Stimulated activated naive CD8-positive, alpha-beta T cell treated with anti-CD3 and anti-CD28 coated beads, Interleukin-15, Interleukin-2, amounts not matched to agents 100 ng/mL and 50 ng/mL, for 24 hours (primary cell): ENCODE measurements around the gene MFSD2B.
A peak's percentile ranks its signal among the peaks of the same experiment; 100 is the strongest.
"Not testable (repeated sequence)": the region's sequence is repeated elsewhere in the genome, so short reads cannot be mapped to it uniquely, and the experiment has no call there.

Experiments
- H3K27ac Mint-ChIP-seq: one replicate; pipeline ENCODE4 v1.8.0; 2021; ENCODE audit warnings: mild to moderate bottlenecking, mixed read lengths
- H3K27me3 Mint-ChIP-seq: one replicate; pipeline ENCODE4 v1.8.0; 2021; ENCODE audit warnings: mixed read lengths
- H3K36me3 Mint-ChIP-seq: one replicate; pipeline ENCODE4 v1.8.0; 2021; ENCODE audit warnings: low read depth, mixed read lengths
- H3K4me1 Mint-ChIP-seq: one replicate; pipeline ENCODE4 v1.8.0; 2021; ENCODE audit warnings: low read depth, mixed read lengths
- H3K4me3 Mint-ChIP-seq: one replicate; pipeline ENCODE4 v1.8.0; 2021; ENCODE audit warnings: mild to moderate bottlenecking, mixed read lengths
- H3K9me3 Mint-ChIP-seq: one replicate; pipeline ENCODE4 v1.8.0; 2021; ENCODE audit warnings: mixed read lengths

MFSD2B gene

DNA sequence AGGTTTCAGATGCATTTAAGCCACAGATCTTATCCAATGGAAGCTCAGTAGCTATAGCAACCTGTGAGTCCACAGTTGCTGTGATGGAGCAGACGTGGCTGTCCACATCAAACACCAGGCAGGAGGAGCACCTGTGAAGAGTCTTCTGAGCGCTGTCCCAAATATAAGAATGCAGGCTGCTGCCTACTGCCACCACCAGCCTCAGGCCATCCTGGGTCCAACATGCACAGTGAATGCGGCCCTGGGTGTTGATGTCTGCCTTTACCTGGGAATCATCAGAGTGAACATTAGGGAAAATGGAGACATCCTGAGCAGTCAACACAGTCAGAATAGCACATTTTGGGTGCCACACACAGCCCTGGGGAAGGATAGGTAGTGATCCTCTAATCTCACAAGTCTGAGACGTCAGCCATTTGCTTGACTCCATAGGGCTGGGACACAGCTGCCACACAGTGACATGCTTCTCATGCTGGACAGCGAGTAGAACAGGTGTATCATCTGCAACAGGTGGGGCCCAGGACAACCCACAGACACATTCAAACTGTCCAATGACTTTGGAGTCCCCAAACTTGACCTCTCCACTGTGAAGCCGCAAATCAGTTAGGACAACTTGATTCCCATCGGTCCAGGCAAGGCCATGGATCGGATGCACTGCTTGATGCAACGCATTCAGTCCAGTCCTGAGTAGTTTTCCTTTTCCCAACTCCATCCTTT is 29.1 kb downstream of the MFSD2B start:
- Mint-ChIP-seq H3K27ac (no peak overlapping the region), H3K4me3 (no peak overlapping the region), H3K36me3 (peaks cover 39% of the 10 kb centered on the region), H3K9me3 (no peaks in the 10 kb centered on the region), H3K27me3 (no peaks in the 10 kb centered on the region), H3K4me1 (peaks cover 12% of the 10 kb centered on the region)

DNA sequence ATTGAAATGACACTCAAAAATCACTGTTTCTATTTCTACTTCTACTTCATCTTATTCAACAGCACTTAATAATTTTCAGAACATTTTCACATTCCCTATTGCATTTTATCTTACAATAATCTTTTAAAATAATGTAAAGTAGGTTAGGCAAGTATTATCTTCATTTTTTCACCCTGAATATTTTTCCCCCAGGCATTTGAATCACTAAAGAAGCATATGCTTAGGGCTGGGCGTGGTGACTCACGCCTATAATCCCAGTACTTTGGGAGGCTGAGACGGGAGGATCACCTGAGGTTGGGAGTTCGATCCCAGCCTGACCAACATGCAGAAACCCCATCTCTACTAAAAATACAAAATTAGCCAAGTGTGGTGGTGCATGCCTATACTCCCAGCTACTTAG is 30.6 kb downstream of the MFSD2B start:
- no peaks in the 10 kb centered on the region for H3K27me3 Mint-ChIP-seq
- H3K36me3 Mint-ChIP-seq, result peaks cover 35% of the 10 kb centered on the region
- no peaks in the 10 kb centered on the region for H3K9me3 Mint-ChIP-seq
- H3K4me3 Mint-ChIP-seq, result no peak overlapping the region
- H3K27ac Mint-ChIP-seq, result no peak overlapping the region
- peaks cover 14% of the 10 kb centered on the region for H3K4me1 Mint-ChIP-seq

DNA sequence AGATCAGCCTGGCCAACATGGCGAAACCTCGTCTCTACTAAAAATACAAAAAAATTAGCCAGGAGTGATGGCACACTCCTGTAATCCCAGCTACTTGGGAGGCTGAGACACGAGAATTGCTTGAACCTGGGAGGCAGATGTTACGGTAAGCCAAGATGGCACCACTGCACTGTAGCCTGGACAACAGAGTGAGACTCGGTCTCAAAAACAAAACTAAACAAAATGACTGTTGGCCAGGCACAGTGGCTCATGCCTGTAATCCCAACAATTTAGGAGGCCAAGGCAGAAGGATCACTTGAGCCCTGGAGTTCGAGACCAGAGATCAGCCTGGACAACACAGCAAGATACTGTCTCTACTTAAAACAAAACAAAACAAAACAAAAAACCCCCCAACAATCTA is 33.2 kb downstream of the MFSD2B start:
- not testable (repeated sequence) for H3K9me3 Mint-ChIP-seq, H3K27me3 Mint-ChIP-seq, H3K4me3 Mint-ChIP-seq, H3K27ac Mint-ChIP-seq
- peaks cover 19% of the 10 kb centered on the region for H3K36me3 Mint-ChIP-seq
- H3K4me1 Mint-ChIP-seq, result peaks cover 19% of the 10 kb centered on the region

DNA sequence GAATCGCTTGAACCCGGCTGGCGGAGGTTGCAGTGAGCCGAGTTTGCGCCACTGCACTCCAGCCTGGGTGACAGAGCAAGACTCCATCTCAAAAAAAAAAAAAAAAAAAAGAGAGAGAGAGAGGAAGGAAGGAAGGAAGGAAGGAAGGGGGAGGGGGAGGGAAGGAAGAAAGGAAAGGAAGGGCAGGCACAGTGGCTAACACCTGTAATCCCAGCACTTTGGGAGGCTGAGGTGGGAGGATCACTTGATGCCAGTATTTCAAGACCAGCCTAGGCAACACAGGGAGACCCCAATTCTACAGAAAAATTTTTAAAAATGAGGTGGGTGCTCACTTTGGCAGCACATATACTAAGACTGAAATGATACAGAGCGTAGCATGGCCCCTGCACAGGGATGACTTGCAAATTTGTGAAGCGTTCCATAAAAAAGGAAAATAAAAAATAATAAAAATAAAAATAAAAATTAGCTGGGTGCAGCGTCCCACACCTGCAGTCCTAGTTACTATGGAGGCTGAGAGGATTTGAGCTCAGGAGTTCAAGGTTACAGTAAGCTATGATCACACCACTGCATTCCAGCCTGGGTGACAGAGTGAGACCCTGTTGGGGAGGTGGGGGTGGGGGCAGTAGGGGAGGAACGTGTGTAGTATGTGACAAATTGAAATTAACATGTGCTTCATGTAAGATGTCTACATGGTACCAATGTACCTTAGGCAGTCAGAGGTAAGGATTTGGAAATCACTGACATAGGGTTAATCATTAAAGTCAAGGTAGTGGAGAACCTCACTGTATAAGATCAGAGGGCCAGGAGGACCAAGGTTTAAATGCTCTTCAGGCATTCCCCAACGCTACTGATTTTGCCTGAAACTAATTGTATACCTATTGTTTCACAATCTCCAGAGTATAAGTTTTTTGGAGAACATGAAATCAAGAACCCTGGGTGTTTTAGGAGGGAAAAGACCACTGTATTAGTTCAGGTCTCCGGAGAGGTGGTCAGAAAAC is 35.9 kb downstream of the MFSD2B start:
- peaks cover 3% of the 10 kb centered on the region for H3K27me3 Mint-ChIP-seq
- H3K27ac Mint-ChIP-seq, result no peak overlapping the region
- H3K9me3 Mint-ChIP-seq, result no peaks in the 10 kb centered on the region
- peak overlapping the region; percentile 94 for H3K4me3 Mint-ChIP-seq
- H3K4me1 Mint-ChIP-seq, result peaks cover 25% of the 10 kb centered on the region
- peaks cover 5% of the 10 kb centered on the region for H3K36me3 Mint-ChIP-seq

DNA sequence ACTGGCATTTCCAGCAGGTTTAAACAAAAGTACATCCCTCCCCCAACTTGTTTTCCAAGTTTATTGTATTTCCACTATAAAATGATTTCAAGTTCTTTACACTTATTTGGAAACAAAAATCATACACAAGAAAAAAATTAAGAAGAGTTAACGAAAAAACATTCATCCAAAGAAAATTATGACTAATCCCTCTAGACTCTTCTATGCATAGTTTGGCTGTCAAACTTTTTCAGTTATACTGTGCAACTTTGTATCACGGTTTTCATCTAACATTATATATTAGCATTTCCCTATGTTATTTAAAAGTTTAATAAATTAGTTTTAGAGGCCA is 36.7 kb downstream of the MFSD2B start:
- peaks cover 3% of the 10 kb centered on the region for H3K27me3 Mint-ChIP-seq
- peak overlapping the region; percentile 94 for H3K4me3 Mint-ChIP-seq
- peaks cover 5% of the 10 kb centered on the region for H3K36me3 Mint-ChIP-seq
- peaks cover 25% of the 10 kb centered on the region for H3K4me1 Mint-ChIP-seq
- no peaks in the 10 kb centered on the region for H3K9me3 Mint-ChIP-seq
- no peak overlapping the region for H3K27ac Mint-ChIP-seq

DNA sequence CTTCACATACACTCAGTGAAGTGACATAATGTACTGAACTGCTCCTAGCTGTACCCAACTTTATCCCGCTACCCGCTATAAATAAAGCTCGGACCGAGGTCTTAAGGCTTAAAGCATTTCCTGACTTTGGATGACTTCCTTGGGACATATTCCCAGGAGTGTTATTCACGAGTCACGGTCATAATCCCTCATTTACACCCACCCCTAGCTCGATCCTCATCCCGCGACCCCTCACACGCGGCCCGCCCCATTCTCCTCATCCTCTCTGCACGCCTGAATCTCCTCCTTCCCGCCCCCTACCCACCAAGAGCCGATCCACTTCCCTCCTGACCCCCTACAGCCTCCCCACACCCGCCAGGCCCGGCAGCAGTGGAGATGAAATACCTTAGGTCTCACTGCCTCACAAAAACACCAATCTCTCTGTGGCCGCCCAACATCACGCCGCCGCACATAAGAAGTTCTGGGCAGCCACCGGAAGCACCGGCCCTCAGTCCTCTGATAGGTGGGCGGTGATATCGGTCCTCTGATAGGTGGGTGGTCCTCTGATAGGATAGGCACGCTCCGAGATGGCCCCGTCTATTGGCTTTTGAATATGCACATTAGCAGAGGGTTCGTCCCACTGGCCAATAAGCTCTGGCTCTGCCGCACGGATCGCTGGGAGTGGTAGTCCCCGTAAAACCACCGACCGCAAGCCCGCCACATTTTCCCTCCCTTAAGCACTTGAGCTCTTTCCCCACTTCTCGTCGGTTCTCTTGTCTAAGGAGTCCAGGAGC is 37.2 kb downstream of the MFSD2B start, which contains the start of gene WDCP:
TSS of gene WDCP (minus strand) at position 462 of the 773 bp plus-strand sequence. CDS start 7,897 bp downstream, outside the sequence.
- Mint-ChIP-seq H3K4me1 (peaks cover 25% of the 10 kb centered on the region), H3K27ac (peak within 1 kb of the TSS; percentile 92), H3K9me3 (no peaks in the 10 kb centered on the region), H3K27me3 (peaks cover 3% of the 10 kb centered on the region), H3K4me3 (peak within 1 kb of the TSS; percentile 94), H3K36me3 (peaks cover 5% of the 10 kb centered on the region)

DNA sequence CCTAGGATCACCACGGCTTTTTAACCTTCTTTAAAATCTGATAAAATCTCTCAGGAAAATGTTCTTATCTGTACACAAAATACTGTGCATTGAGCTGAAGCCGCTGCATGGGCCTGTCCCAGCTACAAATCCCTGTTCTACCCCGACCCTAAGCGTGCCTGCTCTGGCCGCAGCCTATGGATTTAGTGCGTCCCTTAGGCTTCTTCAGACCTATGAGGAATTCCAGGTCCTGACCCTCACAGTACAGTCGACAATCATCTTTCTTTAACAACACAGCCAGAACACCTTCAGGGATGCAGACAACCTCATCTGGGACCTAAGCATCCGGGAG is 37.8 kb downstream of the MFSD2B start:
- Mint-ChIP-seq H3K9me3 (no peaks in the 10 kb centered on the region), H3K36me3 (peaks cover 5% of the 10 kb centered on the region), H3K4me1 (peaks cover 25% of the 10 kb centered on the region), H3K27me3 (peaks cover 3% of the 10 kb centered on the region), H3K4me3 (peak overlapping the region; percentile 94), H3K27ac (peak overlapping the region; percentile 92)

DNA sequence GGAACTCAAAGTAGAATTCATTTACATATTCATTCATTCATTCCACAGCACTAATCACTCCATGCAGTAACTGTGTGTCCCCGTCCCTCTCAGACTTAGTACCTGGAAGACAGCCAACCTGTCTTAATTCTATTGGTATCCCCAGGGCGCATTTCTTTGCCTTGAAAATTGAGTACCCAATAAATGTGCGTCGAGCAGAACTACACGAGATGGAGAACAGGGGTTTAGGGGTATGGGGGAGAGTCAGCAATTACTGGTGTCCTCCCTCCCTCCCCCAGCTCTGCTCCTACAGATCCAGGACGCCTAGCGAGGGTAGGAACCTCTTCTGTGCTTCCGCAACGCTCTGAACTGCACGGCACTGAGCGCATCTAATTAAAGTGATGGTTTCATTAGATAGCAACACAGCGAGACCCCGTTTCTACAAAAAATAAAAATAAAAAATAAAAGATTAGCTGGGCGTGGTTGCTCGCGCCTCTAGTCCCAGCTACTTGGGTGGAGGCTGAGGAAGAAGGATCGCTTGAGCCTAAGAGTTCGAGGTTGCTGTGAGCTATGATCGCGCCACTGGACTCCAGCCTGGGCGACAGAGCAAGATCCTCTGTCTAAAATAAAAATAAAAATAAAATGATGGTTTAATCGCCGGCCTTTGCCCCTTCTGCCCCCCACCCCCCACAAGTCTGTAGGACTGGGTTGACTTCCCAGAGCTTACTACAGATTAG is 39.0 kb downstream of the MFSD2B start:
- no peaks in the 10 kb centered on the region for H3K9me3 Mint-ChIP-seq
- H3K4me3 Mint-ChIP-seq, result no peak overlapping the region
- peaks cover 25% of the 10 kb centered on the region for H3K4me1 Mint-ChIP-seq
- peaks cover 3% of the 10 kb centered on the region for H3K27me3 Mint-ChIP-seq
- no peaks in the 10 kb centered on the region for H3K36me3 Mint-ChIP-seq
- H3K27ac Mint-ChIP-seq, result no peak overlapping the region

DNA sequence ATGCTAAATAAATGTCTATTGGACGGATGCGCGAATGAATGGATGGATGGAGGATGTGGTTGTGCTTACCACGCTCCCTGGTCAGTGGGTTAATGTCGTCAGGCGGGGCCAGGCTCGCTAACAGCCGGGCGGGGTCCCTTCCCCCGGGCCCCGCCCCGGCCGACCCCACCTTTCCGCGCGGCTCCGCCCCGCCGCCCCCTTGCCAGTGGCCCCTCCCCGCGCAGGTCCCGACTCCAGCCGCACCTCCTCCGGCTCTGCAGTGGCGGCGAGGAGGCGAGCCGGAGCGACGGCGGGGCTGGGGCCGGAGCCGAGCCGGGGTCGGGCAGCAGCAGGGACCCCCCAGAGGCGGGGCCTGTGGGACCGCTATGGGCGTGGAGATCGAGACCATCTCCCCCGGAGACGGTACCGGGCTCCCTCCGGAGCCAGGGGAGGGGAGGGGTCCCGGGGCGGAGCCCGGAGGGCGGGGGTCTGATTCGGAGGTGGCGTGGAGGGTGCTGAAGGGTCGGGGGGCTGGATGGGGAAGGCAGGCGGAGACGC is 39.7 kb downstream of the MFSD2B start, which contains the start of gene FKBP1B:
TSS of gene FKBP1B (plus strand) at position 257 of the 537 bp plus-strand sequence. CDS start at position 366, 109 bp downstream.
- peaks cover 25% of the 10 kb centered on the region for H3K4me1 Mint-ChIP-seq
- H3K9me3 Mint-ChIP-seq, result no peaks in the 10 kb centered on the region
- no peak within 1 kb of the TSS for H3K27ac Mint-ChIP-seq
- H3K36me3 Mint-ChIP-seq, result no peaks in the 10 kb centered on the region
- H3K4me3 Mint-ChIP-seq, result no peak within 1 kb of the TSS
- peaks cover 3% of the 10 kb centered on the region for H3K27me3 Mint-ChIP-seq

DNA sequence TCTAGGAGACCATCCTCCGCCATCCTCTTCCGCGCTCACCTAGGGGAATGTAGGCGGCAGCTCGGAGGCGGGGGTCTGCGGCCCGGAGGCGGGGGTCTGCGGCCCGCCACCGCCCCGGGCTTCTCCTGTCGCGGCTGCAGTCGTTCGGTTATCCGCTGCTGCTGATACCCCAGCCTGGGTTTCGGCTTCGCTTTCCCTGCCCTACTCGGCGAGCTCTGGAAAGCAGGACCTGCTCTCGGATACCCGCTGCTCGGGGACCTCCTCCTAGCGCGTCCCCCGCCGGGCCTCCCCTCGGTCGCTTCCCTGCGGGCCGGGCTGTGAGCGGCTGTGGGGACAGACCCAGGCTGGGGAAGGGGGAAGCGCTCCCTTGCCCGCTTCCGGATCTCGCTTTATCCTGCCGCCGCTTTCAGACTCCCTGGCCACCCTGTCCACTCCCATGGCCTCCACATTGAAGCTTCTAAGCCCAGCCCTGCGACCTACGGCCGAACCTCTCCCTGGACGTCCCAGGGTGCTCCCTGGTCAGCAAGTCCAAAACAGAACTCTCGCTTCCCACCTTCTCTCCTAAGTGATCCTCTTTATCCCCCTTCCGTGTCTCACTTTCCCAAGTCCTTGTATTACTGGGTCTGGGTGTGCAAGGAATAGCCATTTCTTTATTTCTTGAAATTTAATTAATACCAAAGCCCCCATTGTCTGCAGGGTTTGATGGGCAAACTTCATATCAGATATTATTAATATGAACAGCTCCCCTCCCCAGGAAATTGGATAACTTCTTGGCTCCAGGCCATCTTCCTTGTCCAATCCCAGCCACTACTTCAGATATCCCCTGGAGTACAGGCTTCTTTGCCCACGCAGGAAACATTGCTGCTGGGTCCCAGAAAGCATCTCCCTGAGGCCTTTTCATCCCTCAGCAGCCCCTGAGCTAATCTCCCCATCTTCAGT is 40.4 kb downstream of the MFSD2B start:
- Mint-ChIP-seq H3K27ac (no peak overlapping the region), H3K4me1 (peaks cover 20% of the 10 kb centered on the region), H3K4me3 (no peak overlapping the region), H3K27me3 (peaks cover 3% of the 10 kb centered on the region), H3K9me3 (no peaks in the 10 kb centered on the region), H3K36me3 (no peaks in the 10 kb centered on the region)

DNA sequence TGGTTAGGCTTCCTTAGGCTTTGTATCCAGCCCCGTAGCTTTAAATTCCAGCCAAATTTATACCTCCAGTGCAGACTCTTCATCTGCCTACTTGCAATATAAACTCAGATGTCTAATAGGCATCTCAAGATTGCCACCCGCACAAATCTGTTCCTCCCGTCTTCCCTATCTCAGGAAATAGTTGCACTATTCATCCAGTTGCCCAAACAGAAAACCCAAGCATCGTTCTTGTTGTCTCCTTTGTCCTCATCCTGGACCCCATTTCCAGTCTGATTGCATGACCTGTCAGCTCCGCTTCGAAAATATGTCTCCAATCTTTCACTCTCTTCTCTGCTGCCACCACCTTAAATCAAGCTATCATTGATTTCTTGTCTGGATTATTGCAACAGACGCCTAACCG is 41.9 kb downstream of the MFSD2B start:
- H3K27me3 Mint-ChIP-seq, result peaks cover 3% of the 10 kb centered on the region
- H3K9me3 Mint-ChIP-seq, result no peaks in the 10 kb centered on the region
- no peak overlapping the region for H3K27ac Mint-ChIP-seq
- H3K4me1 Mint-ChIP-seq, result peaks cover 12% of the 10 kb centered on the region
- H3K4me3 Mint-ChIP-seq, result no peak overlapping the region
- no peaks in the 10 kb centered on the region for H3K36me3 Mint-ChIP-seq

DNA sequence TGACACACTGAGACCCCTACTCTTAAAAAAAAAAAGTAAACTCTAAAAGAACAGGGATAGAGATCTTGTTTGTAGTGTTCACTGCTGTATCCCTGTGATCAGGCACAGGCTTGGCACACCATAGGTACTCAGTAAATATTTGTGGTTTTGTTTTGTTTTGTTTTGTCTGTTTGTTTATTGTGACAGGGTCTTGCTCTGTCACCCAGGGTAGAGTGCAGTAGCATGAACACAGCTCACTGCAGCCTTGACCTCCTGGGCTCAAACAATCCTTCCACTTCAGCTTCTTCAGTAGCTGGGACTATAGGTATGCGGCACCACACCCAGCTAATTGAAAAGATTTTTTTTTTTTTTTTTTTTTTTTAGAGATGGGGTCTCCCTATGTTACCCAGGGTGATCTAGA is 43.1 kb downstream of the MFSD2B start:
- no peaks in the 10 kb centered on the region for H3K36me3 Mint-ChIP-seq
- peaks cover 5% of the 10 kb centered on the region for H3K4me1 Mint-ChIP-seq
- no peaks in the 10 kb centered on the region for H3K27me3 Mint-ChIP-seq
- H3K4me3 Mint-ChIP-seq, result no peak overlapping the region
- H3K27ac Mint-ChIP-seq, result no peak overlapping the region
- H3K9me3 Mint-ChIP-seq, result no peaks in the 10 kb centered on the region

DNA sequence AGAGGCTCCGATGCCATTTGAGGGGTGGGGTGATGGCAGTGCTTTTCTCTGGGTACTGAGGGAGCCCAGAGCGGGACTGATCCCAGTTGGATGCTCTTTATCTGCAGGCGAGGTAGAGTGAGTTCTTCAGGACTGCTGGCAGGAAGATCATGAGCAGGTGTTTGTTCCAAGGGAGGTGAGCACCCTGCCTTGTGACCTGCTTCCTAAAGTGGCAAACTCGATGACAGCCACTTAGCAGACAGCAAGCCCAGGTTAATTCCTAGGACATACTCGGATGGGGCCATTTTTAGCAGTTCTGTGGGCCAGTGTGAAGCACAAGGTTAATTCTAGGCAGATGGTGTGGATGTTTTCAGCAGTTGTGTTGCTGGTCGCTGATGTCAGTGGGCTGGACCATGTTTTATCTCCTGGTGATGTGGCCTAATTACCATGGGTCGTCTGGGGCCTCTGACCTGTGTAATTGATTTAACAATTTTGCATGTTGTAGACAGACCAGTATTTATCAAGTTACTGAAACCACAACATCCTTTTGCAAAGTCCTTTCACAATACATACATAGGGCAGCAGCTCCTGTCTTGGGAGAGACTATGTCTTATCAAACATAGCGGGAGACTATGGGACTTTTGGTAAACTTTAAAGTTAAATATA is 44.6 kb downstream of the MFSD2B start:
- H3K27ac Mint-ChIP-seq, result no peak overlapping the region
- H3K4me1 Mint-ChIP-seq, result no peaks in the 10 kb centered on the region
- H3K27me3 Mint-ChIP-seq, result no peaks in the 10 kb centered on the region
- H3K9me3 Mint-ChIP-seq, result no peaks in the 10 kb centered on the region
- H3K4me3 Mint-ChIP-seq, result no peak overlapping the region
- no peaks in the 10 kb centered on the region for H3K36me3 Mint-ChIP-seq
